Activated effector memory CD4-positive, alpha-beta T cell treated with Interleukin-2 at 50 U/mL for 16 hours (primary cell): ENCODE data around the gene BOK.
A peak's percentile ranks its signal among the peaks of the same experiment; 100 is the strongest.

Source experiments
- DNase-seq: peaks from one replicate; pipeline ENCODE4 v3.0.0-alpha.2; 2020

Gene BOK

DNA sequence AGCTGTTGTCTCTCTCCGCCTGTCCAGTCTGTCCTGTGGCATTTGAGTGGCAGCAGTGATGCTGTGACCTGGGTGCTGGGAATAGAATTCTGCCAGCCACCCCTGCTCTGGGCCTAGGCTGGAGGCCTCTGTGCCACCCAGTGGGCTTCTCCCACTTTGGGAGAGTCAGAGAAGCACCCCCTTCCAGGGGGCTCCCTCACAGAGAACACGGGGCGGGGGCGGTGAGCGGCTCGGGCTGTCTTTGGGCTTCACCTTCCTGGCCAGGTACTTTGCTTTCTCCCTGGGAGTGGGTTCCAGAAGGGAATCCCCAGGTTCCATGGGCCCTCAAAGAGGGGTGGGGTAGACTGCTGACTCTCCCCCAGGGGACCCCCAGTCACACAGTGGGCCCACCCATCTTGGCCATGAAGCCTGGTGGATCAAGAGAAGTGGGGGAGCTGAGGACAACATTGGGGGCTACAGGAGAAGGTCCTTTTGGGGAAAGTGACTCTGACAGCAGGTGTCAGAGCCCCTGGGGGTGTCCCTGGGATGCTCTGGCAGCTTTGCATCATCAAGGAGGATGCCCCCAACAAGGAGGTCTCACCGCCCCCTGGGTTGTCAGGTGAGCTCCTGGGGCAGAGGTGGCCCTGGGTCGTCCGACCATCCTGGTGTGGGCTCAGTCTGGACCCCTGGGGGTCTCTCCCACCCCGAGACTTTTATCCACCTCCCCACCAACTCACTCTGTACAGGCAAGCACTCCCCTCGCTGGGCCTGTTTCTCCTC, 18.8 kb upstream of the BOK start:
- DNase-seq: no peak

DNA sequence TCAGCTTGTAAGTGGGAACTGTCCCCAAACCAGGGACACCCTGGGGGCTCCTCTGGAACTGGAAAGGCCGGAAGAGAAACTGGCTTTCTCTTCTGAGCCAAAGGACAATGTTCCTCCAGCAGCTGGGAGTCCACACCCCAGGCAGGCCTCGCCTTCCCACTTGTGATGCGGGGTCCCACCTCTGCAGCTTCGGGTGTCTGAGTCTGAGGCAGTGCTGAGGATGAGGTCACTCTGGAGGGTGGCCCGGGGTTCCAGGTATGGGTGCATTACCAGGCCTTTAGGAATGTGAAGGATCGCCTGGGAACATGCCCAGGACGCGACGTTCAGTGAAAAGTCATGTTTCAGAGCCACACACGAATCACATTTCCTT, 18.2 kb upstream of the BOK start:
- no peak for DNase-seq

DNA sequence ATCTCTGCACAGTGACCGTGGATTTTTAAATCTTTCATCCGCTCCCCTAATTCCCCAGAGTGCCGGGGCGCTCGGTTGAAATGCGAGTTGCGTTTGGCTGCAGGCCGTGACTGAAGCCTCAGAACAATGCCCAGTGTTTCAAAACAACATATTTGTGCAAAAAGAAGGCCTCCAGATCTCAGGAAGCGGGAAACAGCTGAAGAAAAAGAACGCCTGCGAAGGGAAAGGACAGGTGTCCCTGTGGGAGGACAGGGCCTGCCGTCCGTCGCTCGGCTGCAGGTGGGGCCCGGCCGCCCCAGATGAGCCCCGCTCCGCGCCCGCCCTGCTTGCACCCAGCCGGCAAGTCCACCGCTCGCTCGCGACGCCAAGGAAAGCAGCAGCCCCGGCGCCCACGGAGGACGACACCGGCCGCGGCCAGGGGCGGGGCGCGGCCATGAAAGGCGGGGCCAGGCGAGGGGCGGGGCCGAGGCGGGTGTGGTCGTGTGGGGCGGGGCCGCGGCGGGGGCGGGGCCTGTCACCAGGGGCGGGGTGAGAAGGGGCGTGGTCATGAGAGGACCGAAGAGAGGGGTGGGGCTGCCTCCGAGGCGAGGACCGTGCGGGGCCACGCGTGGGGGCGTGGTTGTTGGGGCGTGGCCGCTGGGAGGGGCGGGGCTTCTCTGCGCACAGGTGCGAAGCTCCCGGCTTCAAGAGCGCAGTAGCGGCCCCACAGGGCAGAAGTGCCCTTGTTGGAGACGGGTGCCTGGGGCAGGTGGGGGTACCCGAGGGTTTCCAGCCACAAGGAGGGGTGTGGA, 17.6 kb upstream of the BOK start:
- DNase-seq: peak; percentile 24

DNA sequence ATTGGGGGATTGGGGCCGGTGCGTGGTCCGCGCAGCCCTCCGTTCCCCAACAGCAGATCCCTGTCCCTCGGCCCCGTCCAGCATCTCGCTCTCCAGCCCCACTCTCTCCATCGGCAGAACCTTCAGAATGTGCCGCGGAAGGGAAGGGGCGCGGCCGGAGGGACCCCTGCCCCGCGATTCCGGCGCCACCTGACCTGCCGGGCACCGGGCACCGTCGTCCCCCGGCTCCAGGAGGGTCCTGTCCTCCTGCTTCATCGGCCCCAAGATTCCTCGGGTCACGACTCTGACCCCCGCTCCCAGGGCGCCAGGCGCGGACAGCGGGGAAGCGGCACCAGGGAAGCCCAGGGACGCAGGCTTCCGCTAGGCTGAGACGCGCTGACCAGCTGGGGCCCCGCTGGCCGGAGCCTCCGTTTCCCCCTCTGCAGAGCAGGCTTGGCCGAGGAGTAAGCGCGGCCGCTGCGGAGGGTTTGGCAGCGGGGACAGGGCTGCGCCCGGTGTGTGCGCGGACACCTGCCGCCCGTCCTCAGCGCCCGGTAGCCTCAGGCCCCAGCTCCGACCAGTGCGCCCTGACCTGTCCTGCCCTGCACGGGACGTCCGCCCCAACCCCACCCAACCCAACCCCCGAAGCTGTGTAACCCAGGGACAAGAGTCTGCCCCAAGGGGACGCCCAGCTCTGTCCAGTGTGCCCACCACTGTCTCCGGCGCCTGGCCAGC, 16.8 kb upstream of the BOK start:
- DNase-seq: no peak

DNA sequence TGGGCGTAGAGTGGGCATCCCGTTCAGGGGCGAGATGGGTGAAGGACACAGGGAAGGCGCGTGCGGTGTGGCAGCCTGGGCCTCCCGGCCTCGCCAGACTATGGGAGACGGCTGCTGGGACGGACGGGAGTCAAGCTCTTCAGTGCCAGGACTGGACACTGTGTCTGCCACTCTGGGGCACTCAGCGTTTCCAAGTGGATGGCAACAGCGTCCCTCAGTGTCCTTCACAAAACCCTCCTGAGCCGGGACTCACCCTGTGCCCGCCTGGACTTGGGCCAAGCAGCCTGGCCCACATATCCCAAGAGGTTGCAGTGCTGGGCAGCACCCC, 16.3 kb upstream of the BOK start:
- no peak for DNase-seq

DNA sequence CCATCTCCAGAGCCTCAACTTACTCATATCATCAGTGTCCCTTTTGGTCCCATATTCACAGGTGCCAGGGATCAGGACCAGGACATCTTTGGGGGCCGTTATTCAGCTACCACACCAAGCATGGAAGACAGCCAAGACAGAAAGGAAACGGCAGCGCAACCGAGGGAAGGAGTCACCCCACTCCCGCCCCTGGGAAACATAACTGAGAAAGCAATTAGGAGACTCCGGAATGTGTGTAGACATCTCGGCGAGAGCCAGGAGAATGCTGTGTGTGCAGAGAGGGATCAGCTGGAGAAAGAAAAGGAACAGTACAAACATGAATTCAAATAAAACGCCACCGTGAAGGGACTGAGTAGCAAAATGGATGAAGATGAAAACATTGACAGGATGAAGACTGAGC, 13.4 kb upstream of the BOK start:
- no peak for DNase-seq

DNA sequence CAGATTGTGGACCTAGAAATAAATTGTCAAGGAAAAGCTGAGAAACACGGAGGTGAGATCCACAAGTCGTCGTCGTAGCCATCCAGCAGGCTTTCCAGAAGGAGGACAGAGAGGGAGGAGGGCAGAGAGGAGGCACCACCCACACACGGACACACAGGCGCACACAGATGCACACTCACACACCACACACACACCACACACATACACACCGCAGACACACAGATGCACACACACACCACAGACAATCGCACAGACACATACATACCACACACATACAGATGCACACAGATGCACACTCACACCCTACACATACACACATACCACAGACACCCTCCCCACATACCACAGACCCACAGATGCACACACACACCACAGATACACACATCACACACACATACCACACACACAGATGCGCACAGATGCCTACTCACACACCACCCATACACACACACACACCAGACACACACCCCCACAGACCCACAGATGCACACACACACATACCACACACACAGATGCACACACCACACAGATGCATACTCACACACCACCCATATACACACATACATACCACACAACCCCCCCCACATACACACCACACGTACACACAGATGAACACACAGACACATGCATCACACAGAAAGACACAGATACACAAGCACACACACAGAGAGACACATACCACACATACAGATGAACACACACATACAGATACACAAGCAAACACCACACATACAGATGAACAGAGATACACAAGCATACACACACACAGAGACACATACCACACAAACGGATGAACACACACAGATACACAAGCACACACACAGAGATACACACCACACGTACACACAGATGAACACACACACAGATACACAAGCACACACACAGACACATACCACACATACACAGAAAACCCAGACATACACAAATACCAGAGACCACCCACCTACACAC, 12.7 kb upstream of the BOK start:
- no peak for DNase-seq

DNA sequence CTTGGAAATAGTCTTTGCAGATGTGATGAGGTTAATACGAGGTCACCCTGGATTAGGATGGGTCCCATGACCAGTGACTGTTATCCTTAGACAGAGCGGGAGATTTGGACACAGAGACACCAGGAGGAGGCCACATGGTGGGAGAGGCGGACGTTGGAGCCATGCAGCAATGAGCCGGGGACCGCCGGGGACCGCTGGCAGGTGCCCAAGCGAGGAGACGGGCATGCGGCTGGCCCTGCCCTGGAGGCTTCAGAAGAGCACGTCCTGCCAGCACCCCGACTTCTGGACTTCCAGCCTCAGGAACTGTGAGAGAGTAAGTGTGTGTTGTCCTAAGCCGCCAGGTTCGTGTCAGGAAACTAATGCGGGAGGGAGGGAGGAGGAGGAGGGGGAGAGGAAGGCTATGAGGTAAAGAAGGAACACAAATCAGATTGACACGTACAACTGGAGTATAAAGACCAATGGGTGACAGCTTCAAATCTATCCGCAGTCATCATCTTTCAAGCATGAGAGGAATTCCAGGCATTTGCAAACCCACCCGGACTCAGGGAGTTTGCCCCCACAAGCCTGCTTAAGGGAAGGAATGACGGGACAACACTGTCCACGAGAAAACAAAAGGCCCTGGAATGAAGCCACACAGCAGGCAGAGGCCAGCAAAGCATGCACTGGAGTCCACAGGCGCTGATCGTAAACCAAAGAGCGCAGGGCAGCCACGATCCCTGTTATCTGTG, 11.6 kb upstream of the BOK start:
- DNase-seq: no peak

DNA sequence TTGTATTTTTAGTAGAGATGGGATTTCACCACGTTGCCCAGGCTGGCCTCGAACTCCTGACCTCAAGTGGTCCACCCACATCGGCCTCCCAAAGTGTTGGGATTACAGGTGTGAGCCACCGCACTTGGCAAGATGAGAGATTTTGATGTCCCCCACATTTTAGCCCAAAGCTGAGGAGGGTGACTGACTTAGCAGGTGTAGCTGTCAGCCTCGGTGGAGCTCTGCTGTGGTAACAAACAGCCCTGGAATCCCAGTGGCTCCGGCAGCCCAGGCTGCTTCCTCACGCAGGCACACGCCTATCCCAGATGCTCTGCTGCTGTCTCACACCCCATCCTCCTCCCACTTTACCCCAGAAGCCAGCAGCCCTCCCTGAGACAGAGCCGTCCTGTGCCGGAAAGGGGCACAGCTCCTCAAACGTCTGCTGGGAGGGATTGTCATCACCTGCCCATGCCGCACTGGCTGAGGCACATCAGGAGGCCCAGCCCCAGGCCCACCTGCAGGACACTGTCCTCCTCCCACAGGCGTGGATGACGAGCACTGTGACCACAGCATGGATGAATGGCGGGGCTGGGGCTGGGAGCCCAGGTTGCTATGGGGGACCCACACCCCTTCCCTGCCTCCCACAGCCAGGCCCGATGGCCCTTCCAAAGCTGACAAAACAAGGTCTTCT, 10.6 kb upstream of the BOK start:
- no peak for DNase-seq

DNA sequence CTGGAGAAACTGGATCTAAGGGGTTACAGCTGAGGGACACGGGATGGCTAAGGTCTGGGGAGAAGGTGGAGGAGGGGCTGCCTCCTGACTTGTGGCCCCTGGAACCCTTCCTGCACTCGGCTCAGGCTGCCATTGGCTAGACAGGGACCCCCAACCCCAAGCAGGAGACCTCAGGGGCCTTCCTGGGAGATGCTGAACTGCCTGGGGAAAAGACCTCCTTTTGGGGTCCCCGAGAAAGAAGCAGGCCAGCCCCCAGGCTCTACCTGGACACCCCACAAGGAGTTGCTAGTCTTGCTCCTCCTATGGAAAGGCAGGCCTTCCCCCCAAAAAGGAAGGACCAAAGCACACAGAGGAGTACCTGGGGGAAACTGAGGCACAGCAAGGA, 10.1 kb upstream of the BOK start:
- DNase-seq: no peak

DNA sequence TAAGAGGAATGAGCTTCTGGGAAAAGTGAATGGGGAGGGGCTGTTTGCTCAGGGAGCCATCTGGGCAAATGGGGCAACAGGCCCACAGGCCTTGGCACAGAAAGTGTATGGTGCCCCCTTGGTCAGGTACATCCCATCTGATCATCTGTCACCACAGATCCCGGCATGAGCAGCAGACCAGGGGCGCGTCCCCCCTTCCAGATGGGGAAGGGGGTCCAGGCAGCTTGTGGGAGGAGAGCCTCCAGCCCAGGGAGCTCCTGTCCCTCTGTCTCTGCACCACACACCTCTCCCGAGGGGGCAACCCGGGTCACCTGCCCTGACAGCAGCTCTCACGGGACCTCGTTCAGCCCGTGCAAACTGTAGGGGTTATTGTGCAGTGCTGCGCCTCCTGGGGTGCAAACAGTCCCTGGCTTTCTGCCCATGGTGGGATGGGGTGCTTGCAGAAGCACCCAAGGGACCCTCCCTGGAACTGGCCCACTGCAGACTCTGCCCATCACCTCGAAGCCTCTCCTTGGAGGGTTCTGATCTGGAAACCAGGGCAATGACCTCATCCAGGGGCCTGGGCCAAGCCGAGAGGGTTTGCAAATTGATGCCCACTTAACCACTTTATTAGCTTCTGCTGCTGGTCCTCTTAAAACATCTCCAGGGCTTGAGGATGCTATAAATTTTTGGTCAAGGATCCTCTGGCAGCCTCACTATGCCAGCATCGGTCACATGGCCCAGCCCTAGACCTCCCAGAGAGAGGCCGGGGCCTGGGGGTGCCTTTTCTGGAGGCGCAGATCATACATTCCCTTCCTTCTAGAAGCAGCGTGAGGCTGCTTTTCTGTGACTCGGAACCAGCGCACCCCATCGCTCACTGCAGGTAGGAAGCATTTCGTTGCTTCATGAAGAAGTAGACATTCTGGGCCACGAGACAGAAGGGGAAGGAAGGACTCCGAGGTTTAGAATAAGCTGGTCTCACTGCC, 7.6 kb upstream of the BOK start:
- no peak for DNase-seq

DNA sequence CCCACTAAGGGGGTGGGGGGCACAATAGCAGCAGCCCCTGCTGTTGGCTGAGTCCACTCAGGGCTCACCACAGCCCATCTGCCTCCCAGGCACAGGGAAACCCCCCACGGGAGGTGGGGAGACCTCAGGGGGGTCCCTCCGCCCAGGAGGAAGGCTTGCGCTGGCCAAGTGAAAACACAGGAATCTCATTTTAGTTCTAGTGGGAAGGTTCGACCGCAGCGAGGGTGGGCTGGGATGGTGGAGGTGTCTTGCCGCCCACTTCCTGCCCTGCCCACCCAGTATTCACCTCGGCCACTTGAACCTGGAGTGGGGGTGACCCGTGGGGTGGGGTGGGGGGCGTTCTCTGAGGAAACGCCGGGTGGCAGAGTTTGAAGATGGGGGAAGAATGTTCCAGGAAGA, 6.9 kb upstream of the BOK start:
- DNase-seq: no peak

DNA sequence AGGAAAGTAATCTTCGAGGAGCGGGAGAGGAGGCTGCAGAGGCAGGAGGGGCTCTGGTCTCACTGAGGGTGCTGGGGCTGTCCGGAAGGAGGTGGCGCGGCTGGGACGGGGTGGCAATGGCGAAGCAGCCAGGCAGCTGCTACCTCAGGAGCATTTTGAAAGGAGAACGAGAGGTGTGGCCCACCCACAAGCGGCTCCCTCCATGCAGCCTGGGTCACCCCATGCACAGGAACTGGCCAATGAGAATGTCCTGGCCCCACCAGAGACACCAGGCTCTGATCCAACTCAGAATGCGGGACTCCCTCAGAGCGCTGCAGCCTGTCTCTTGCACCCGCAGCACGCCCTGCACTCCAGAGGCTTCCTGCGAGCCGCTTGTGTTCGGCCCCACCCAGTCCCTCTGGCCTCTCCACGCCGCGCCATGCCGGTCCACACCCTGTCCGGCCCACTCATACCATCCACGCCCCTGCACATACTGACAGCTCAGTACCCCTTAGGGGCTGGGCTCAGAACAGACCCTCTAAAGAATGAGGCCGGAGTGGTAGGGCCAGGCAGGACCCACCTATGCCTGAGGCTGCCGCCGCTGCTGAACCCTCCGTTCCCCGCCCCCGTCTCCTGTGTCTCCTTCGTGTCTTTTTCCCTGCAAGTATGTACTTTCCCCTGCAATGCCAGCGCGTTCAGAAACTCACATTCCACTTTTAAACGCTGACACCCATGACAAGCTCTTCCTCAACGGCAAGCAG, 6.4 kb upstream of the BOK start:
- no peak for DNase-seq

DNA sequence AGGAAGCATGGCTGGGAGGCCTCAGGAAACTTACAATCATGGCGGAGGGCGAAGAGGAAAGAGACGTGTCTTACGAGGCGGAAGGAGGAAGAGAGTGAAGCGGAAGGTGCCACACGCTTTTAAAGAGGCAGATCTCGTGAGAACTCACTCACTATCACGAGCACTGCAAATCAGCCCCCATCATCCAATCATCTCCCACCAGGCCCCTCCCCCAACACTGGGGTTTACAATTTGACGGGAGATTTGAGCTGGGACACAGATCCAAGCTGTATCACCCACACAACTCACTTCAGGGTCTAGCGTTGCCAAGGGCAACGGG, 5.1 kb upstream of the BOK start:
- DNase-seq: no peak

DNA sequence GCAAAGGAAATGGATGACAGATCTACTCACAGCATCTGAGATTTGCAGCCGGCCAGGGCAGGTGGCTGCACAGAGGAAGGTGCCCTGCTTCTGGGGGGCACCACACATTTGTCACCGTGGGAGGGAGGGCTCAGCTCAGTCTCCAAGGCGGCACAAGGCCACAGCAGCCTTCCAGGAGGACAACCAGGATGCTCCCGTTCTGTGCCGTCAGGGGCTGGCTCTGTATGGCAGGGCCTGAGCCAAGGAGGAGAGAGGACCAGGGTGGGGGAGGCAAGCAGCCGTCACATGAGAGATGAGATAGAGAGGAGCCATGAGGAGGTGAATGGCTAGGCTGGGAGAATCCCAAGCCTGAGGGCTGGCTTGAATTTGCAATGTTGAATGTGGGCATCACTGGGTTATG, 4.6 kb upstream of the BOK start:
- no peak for DNase-seq

DNA sequence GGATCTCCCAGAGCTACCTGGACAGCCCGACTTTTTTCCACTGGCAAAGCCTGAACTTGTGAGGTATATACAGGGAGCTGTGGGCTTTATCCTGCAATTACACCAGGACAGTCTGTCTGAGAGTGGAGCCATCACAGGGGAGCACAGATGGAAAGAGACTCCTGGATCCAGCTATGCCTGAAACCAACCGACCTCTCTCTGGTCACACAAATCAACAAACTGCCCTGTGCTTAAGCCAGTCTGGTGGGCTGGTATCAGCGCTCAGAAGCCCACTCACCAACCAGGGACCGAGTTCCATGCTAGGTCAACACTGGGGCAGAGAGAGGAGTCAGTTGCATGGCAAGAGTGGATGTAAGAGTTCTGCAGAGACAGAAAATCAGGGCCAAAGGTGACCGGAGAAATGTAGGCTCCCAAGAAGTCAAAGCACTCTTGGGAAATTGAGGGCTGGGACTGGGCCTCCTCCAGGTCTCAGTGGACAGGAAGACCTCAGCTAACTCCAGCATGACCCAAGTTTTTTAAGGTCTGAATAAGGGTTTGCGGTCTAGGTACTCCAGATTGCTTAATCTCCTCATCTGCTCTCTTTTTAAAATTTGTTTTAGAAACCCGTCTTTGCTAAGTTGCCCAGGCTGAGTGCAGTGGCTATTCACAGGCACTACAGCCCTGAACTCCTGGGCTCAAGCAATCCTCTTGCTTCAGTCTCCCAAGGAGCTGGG, 3.8 kb upstream of the BOK start:
- DNase-seq: no peak

DNA sequence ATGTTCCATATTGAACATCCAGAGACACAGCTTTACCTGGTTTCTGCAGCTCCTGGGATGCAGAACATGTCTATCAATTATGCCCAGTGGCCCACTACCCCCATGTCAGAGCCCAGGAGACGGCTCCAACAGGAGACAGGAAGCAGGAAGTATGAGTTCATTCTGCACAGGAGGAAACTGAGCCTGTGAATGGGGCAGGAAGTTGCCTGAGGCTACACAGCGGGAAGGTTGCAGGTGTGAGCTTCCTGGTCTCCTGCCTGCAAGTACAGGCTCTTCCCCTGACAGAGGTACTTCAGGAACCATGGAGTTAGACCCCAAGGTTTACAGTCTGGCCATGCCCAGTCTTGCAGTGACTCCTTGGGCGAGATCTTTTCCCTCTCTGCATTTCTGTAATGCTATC, 2.8 kb upstream of the BOK start:
- no peak for DNase-seq

DNA sequence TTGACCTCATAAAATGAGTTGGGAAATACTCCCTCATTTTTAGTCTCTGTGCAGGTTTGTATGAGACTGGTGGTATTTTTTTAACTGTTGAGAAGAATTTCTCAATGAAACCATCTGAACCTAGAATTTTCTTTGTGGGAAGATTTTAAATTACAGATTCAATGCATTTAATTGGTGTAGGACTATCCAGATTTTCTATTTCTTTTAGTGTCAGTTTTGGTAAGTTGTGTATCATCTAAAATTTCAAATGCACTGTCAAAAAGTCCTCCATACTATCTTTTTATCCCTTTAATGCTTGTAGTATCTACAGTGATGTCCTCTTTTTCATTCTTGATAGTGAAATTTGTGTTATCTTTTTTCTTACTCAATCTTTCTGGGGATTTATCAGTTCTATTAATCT, 1.8 kb upstream of the BOK start:
- DNase-seq: no peak
